CD4-positive, alpha-beta T cell treated with Interleukin-1 beta for 1 hour (primary cell): Measurements from ENCODE around the gene NR1D1.

Experiments
- DNase-seq, 2 donors: peaks; one replicate each; pipeline ENCODE4 v3.0.0-alpha.2; 2020 to 2022

Gene NR1D1

DNA sequence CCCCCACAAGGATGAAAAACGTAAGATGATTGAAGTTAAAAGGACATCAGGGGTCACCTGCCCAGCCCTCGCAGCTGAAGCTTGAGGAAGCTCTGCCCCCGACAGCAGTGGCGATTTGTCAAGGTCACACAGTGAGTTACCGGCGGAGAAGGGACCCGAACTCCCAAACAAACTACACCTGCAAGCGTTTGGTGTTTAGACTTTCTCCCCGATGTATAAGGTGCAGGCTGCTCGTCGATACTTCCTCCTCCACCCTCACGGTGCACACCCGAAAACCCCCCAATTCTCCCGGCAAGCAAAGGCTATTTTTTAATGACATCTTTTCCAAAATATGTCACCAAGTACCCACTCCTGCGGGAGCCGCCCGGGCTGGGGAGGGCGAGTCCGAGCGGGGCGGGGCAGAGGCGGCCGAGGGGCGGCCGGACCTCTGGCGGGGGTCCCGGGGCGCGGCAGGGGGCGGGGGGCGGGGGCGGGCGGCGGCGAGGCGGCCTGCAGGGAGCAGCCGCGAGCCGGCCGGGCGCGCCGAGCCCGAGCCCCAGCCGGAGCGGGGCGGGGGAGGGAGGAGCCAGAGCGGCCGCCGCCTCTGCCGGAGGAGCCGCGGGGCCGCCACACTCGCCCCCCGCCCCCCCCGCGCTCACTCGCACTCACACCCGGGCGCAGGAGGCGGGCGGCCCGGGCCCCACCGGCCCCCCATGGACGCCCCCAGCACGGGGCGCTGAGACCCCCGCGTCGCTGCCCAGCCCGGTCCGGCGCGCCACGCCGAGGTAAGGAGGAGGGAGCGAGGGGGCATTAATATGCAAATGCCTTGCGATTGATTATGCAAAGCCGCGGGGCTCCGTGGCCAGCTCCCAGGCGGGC lies 37.8 kb downstream of the NR1D1 start, which contains the start of gene THRA:
THRA (plus strand) TSS at position 637 of the 858 bp plus-strand sequence. CDS start 11,524 bp downstream, outside the sequence.
- DNase-seq: peak; percentile 72

- no peak for DNase-seq
Observed at GRCh38 chr17:40061609-40062038, 38.8 kb downstream of the NR1D1 start.

- DNase-seq: no peak
Observed at GRCh38 chr17:40060887-40061608, 39.3 kb downstream of the NR1D1 start.

DNA sequence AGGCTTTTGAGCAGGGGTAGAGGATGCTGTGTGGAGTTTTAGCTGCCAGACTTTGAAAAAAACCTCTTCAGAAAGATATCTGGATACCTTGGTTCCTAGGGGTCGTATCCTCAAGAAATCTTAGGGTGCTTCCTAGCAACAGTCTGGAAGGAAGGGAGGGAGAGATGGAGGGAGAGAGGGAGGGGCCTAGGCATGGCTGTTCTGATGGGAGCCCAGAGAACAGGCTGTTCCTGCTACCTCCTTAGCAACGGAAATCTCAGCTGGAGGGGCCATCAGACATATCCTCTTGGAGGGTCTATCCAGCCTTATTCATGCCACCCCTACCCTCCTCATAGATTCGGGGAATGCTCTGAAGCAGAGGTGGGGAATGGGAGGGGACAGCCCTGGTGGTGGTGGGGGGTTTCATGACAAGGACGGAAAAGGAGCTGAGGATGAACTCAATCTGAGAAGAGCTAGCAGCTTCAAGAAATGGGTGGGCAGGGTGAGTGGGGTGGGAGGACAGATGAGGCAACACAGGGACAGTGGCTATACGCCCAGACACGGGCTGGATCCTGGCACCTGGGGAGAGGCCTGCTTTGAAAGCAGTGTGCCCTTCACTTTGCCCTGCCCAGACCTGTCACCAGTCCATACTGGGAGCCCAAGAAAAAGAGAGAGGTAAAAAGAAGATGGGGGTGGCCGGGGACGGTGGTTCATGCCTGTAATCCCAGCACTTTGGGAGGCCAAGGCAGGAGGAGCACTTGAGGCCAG lies 40.5 kb downstream of the NR1D1 start:
- DNase-seq: no peak

GRCh38 chr17:40058865-40059264 lies 41.5 kb downstream of the NR1D1 start:
- no peak for DNase-seq

GRCh38 chr17:40058186-40058784 lies 42.1 kb downstream of the NR1D1 start:
- DNase-seq: no peak

- no peak for DNase-seq
Observed at GRCh38 chr17:40056379-40057015, 43.9 kb downstream of the NR1D1 start.
